Osteocyte (in vitro differentiated cells): ENCODE data around the gene C20orf204. TPM values are rescaled to one million over a fixed set of nuclear protein-coding genes. Genes with fewer than 3 reads are reported as not detected.

Source experiments
- DNase-seq: peaks from one replicate; pipeline ENCODE4 v3.0.0; 2021; ENCODE audit warnings: mixed read lengths; ENCODE audit not compliant: unreplicated experiment; ENCODE audit errors: extremely low spot score
- H3K27ac Mint-ChIP-seq: one replicate; pipeline ENCODE4 v1.8.0; 2021; ENCODE audit warnings: mild to moderate bottlenecking, mixed read lengths; ENCODE audit not compliant: unreplicated experiment
- H3K27me3 Mint-ChIP-seq: one replicate; pipeline ENCODE4 v1.8.0; 2021; ENCODE audit warnings: mixed read lengths; ENCODE audit not compliant: unreplicated experiment
- H3K36me3 Mint-ChIP-seq: one replicate; pipeline ENCODE4 v1.8.0; 2021; ENCODE audit warnings: mixed read lengths; ENCODE audit not compliant: unreplicated experiment
- H3K4me1 Mint-ChIP-seq: one replicate; pipeline ENCODE4 v1.8.0; 2021; ENCODE audit warnings: mixed read lengths; ENCODE audit not compliant: unreplicated experiment
- H3K4me3 Mint-ChIP-seq: one replicate; pipeline ENCODE4 v1.8.0; 2021; ENCODE audit warnings: mild to moderate bottlenecking, moderate library complexity, mixed read lengths; ENCODE audit not compliant: unreplicated experiment
- H3K9me3 Mint-ChIP-seq: one replicate; pipeline ENCODE4 v1.8.0; 2021; ENCODE audit warnings: mixed read lengths; ENCODE audit not compliant: unreplicated experiment
- total RNA-seq: library from RNA; stranded (reverse); gene quantifications from 2 replicates; pipeline ENCODE4 v1.2.1, GENCODE V29; 2021
- TF ChIP-seq, protein P1 (sequence below): fragments of 200-600 bp; sonication (generic); IDR thresholded peaks from 2 replicates; pipeline ENCODE4 v1.5.0; 2021; ENCODE audit warnings: antibody characterized with exemption, mild to moderate bottlenecking, moderate library complexity

Gene C20orf204
- total RNA-seq, 1 donor from 2014 or later: 1.3 TPM

DNA sequence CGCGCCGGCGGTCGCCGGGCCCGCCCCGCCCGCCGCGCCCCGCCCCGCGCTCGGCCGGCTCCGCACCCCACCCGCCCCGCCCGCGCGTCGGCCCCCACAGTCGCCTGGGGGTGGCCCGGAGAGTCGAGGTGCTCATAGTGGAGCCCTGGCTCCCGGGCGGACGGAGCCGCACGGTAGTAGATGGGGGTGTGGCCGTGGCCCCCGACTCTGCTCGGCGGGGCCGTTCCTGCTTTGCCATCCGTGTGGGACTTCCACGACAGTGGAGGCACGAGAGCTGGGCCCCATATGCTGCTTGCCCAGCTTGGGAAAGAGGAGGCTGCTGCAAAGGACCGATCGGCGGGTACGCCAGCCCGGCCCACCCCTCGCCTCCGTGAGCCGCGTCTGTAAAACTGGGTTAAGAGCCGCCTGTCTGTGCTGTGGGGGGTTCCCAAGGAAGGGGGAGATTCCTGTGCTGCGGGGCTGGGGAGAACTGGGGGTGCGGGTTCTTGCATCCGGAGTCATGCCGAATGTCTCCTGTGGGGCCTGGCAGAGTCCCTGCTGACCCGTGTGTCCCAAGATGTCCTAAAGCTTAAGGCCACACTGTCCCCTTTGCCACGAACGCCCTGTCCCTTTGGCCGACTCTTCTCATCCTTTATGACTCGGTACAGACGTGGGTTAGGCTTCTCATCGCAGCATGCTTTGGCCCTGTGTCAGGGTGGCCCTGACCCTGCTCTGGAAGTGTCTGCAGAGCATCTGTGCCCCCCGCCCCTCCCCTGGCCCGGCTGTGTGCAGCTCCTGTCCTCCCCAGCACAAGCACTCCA, 44.2 kb downstream of the C20orf204 start, which contains the start of gene OPRL1:
Gene OPRL1, plus strand, starts transcription at position 70 of the 800 bp plus-strand sequence. CDS start 12,639 bp downstream, outside the sequence.
- no peaks in the 10 kb centered on the region for H3K9me3 Mint-ChIP-seq
- peak within 1 kb of the TSS; percentile 73 for H3K4me3 Mint-ChIP-seq
- TF ChIP-seq, protein P1, sequence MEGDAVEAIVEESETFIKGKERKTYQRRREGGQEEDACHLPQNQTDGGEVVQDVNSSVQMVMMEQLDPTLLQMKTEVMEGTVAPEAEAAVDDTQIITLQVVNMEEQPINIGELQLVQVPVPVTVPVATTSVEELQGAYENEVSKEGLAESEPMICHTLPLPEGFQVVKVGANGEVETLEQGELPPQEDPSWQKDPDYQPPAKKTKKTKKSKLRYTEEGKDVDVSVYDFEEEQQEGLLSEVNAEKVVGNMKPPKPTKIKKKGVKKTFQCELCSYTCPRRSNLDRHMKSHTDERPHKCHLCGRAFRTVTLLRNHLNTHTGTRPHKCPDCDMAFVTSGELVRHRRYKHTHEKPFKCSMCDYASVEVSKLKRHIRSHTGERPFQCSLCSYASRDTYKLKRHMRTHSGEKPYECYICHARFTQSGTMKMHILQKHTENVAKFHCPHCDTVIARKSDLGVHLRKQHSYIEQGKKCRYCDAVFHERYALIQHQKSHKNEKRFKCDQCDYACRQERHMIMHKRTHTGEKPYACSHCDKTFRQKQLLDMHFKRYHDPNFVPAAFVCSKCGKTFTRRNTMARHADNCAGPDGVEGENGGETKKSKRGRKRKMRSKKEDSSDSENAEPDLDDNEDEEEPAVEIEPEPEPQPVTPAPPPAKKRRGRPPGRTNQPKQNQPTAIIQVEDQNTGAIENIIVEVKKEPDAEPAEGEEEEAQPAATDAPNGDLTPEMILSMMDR: no peak
- DNase-seq: no peak
- H3K27me3 Mint-ChIP-seq: peaks cover 3% of the 10 kb centered on the region
- H3K4me1 Mint-ChIP-seq: peaks cover 35% of the 10 kb centered on the region
- H3K27ac Mint-ChIP-seq: peak within 1 kb of the TSS; percentile 38
- H3K36me3 Mint-ChIP-seq: no peaks in the 10 kb centered on the region

DNA sequence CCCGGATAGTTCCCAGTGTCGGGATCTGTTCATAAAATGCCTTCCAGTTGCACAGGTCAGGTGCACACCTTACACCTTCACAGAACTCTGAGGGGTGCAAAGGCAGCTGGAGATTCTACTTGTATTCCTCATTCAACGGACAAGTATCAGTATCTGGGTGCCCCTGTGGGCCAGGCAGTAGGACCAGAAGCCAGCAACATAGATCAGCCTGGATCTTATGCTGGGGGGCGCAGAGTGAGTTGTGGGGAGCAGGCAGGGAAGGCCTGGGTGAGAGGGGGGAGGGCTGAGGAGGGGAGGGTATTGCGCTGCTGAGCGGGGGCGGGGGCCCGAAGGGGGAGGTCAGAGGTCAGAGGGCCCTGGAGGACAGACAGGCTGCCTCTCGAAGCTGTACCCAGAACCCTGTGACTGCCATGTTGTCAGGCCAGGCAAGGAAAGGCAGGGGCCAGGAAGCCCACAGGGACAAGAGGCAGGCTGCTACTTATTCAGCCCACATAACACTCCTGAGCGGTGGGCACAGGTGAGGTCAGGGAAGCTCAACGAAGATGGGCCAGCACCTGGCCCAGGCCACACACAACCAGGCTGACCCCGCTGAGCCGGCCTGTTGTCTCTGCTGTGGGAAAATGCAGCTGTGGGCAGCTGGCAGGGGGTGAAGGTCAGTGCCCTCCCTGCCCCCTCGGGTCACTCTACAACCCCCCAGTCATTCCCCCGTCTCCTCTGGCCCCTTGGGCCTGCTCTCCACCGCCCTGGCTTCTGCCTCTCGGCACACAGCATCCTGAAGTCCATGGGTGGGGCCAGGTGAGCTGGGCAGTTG, 45.0 kb downstream of the C20orf204 start:
- Mint-ChIP-seq H3K9me3 (no peaks in the 10 kb centered on the region), H3K4me1 (peaks cover 35% of the 10 kb centered on the region), H3K27ac (no peak overlapping the region), H3K36me3 (no peaks in the 10 kb centered on the region), H3K4me3 (peak overlapping the region; percentile 70), H3K27me3 (peaks cover 11% of the 10 kb centered on the region)
- TF ChIP-seq, protein P1: no peak
- DNase-seq: no peak

DNA sequence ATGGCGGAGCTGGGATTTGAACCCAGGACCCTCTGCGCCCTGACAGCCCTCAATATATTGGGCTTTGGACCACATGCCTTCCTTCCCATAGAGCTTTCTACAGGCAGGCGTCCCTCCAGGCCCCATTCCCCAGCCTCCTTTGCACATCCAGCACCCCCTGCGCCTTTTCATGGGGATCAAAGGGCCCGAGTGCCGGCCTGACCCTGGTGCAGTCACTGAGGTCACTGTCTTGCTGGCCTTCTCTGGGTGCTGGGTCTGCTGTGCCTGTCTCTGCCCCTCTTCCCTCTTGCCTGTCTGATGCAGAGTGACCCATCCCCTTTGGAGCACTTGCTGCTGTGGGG, 45.6 kb downstream of the C20orf204 start:
- Mint-ChIP-seq H3K36me3 (no peaks in the 10 kb centered on the region), H3K27me3 (peaks cover 11% of the 10 kb centered on the region), H3K27ac (no peak overlapping the region), H3K9me3 (no peaks in the 10 kb centered on the region), H3K4me3 (peak overlapping the region; percentile 22), H3K4me1 (peaks cover 35% of the 10 kb centered on the region)
- TF ChIP-seq, protein P1: no peak
- no peak for DNase-seq

DNA sequence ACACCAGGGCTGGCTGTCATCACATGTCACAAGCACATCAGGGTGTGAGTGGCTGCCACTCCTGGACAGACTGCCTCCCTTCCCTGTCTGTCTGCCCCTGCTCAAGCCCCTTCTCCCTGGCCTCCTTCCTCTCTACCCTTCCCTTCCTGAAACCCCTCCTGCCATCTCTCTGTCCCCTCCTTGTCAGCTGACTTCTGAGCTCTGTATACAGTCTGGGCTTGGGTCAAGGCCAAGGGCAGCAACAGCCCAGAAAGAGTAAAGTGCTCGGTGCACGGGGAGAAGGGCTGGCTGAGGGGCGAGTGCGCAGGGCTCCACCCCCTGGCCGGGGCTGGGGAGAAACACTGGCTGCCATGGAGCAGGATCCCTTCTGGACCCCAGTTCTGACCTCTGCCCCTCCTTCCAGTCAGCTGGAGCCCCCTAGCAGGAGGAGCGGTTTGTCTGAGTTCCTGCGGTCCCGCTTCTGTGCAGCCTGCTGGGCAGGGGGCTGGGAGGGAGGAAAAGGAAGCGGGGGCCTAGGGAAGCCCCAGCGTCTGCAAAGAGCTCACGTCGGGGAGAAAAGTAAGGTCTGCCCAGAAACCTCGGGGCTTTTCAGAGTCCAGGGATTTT, 46.2 kb downstream of the C20orf204 start:
- Mint-ChIP-seq H3K9me3 (no peaks in the 10 kb centered on the region), H3K27ac (no peak overlapping the region), H3K4me1 (peaks cover 35% of the 10 kb centered on the region), H3K36me3 (no peaks in the 10 kb centered on the region), H3K4me3 (peak overlapping the region; percentile 42), H3K27me3 (peaks cover 11% of the 10 kb centered on the region)
- no peak for DNase-seq
- TF ChIP-seq, protein P1: no peak
